IMR-90 (cell line): Measurements from ENCODE around the gene PHF21B. TPM values are rescaled to one million over a fixed set of nuclear protein-coding genes. Genes with fewer than 3 reads are reported as not detected.
A peak's percentile ranks its signal among the peaks of the same experiment; 100 is the strongest.

Source experiments
- ATAC-seq: fragments of 200-7000 bp; cut with Tn5 transposase; 2 replicates; pipeline ENCODE4 v1.9.1; 2020; ENCODE audit warnings: low read depth, mild to moderate bottlenecking, moderate library complexity
- BruUV-seq: library from RNA; stranded (reverse); fragments of 400-500 nt; replicated peaks from 2 replicates; lab custom pipeline; 2021; lab: Mats Ljungman, UMichigan
- CTCF ChIA-PET: fragments of 300-600 bp; formaldehyde crosslinking; extraction: SDS; loops from one replicate; lab custom pipeline; 2021; ENCODE audit warnings: antibody characterized with exemption; lab: Yijun Ruan, JAX
- POLR2A ChIA-PET: fragments of 300-600 bp; sonication (Branson Sonifier 250); formaldehyde crosslinking; loops from one replicate; lab custom pipeline; 2022; ENCODE audit warnings: antibody characterized with exemption; ENCODE audit not compliant: unreplicated experiment; lab: Charles Lee
- DNase-seq: peaks from one replicate; pipeline ENCODE4 v3.0.0; 2013
- H2AFZ ChIP-seq: replicated peaks from 2 replicates; pipeline ENCODE3; 2013; ENCODE audit warnings: low read length, mild to moderate bottlenecking; ENCODE audit not compliant: poor library complexity
- H2AK5ac ChIP-seq: 2 replicates; pipeline ENCODE4 v1.6.1; 2013; ENCODE audit warnings: low read depth, low read length, inconsistent platforms
- H2AK9ac ChIP-seq: replicated peaks from 2 replicates; pipeline ENCODE3; 2013; ENCODE audit warnings: mild to moderate bottlenecking, low read depth, low read length, moderate library complexity; ENCODE audit not compliant: poor library complexity
- H2BK120ac ChIP-seq: 2 replicates; pipeline ENCODE4 v1.6.1; 2013; ENCODE audit warnings: low read depth, low read length, inconsistent platforms
- H2BK15ac ChIP-seq: 3 replicates; pipeline ENCODE4 v1.6.1; 2013; ENCODE audit warnings: low read depth, low read length, inconsistent platforms
- H2BK20ac ChIP-seq: 2 replicates; pipeline ENCODE4 v1.6.1; 2013; ENCODE audit warnings: low read depth, mild to moderate bottlenecking, inconsistent platforms, low read length, moderate library complexity
- H2BK5ac ChIP-seq: 2 replicates; pipeline ENCODE4 v1.6.1; 2013; ENCODE audit warnings: mild to moderate bottlenecking, low read depth, low read length, inconsistent platforms; ENCODE audit not compliant: poor library complexity, severe bottlenecking
- H3K14ac ChIP-seq: replicated peaks from 2 replicates; pipeline ENCODE4 v1.6.1; 2013; ENCODE audit warnings: low read depth, low read length, inconsistent platforms
- H3K18ac ChIP-seq: 2 replicates; pipeline ENCODE4 v1.6.1; 2013; ENCODE audit warnings: low read depth, low read length, control low read depth
- H3K23ac ChIP-seq: 2 replicates; pipeline ENCODE4 v1.6.1; 2013; ENCODE audit warnings: low read depth, low read length, inconsistent platforms
- H3K27ac ChIP-seq: 2 replicates; pipeline ENCODE4 v1.5.1; 2013; ENCODE audit warnings: mild to moderate bottlenecking, control low read depth, low read length; ENCODE audit not compliant: insufficient read depth
- H3K27me3 ChIP-seq: 2 replicates; pipeline ENCODE4 v1.6.1; 2013; ENCODE audit warnings: low read length; ENCODE audit not compliant: control insufficient read depth, insufficient read depth
- H3K36me3 ChIP-seq: 2 replicates; pipeline ENCODE4 v1.6.1; 2013; ENCODE audit warnings: low read length, mixed read lengths; ENCODE audit not compliant: control insufficient read depth, insufficient read depth
- H3K4ac ChIP-seq: 2 replicates; pipeline ENCODE4 v1.6.1; 2013; ENCODE audit warnings: low read depth, low read length, inconsistent platforms
- H3K4me1 ChIP-seq: 2 replicates; pipeline ENCODE4 v1.6.1; 2013; ENCODE audit warnings: low read length, mixed read lengths; ENCODE audit not compliant: control insufficient read depth, insufficient read depth
- H3K4me2 ChIP-seq: 2 replicates; pipeline ENCODE4 v1.6.1; 2013; ENCODE audit warnings: low read depth, mild to moderate bottlenecking, control low read depth, low read length, moderate library complexity
- H3K4me3 ChIP-seq: 2 replicates; pipeline ENCODE4 v1.5.1; 2013; ENCODE audit warnings: low read depth, mild to moderate bottlenecking, control low read depth, low read length, moderate library complexity; ENCODE audit not compliant: insufficient read depth
- H3K56ac ChIP-seq: 2 replicates; pipeline ENCODE4 v1.6.1; 2013; ENCODE audit warnings: low read length, inconsistent platforms; ENCODE audit not compliant: insufficient read depth; ENCODE audit errors: extremely low read depth
- H3K79me1 ChIP-seq, 2 experiments: 2 replicates each; pipeline ENCODE4 v1.6.1; 2013; ENCODE audit warnings: low read length in 2 of 2, inconsistent platforms in 1 of 2, low read depth in 1 of 2
- H3K9ac ChIP-seq: 2 replicates; pipeline ENCODE4 v1.6.1; 2013; ENCODE audit warnings: low read depth, low read length, control low read depth
- H3K9me1 ChIP-seq: 2 replicates; pipeline ENCODE4 v1.6.1; 2013; ENCODE audit warnings: low read length, inconsistent platforms; ENCODE audit not compliant: insufficient read depth
- H3K9me3 ChIP-seq: 2 replicates; pipeline ENCODE4 v1.6.1; 2013; ENCODE audit warnings: low read length; ENCODE audit not compliant: control insufficient read depth, insufficient read depth
- H4K20me1 ChIP-seq: 2 replicates; pipeline ENCODE4 v1.6.1; 2013; ENCODE audit warnings: low read length, inconsistent platforms; ENCODE audit not compliant: insufficient read depth
- H4K5ac ChIP-seq: 2 replicates; pipeline ENCODE4 v1.6.1; 2013; ENCODE audit warnings: mild to moderate bottlenecking, low read depth, low read length, control low read depth
- H4K8ac ChIP-seq, 2 experiments: 2 replicates each; pipeline ENCODE4 v1.6.1; 2013; ENCODE audit warnings: low read depth in 2 of 2, low read length in 2 of 2, control low read depth in 1 of 2, inconsistent platforms in 1 of 2
- H4K91ac ChIP-seq: 2 replicates; pipeline ENCODE4 v1.6.1; 2013; ENCODE audit warnings: low read depth, low read length, inconsistent platforms; ENCODE audit not compliant: insufficient read depth
- BHLHE40 ChIP-seq: fragments of 150-350 bp; IDR thresholded peaks from 2 replicates; pipeline ENCODE4 v1.6.1; 2016; ENCODE audit warnings: mild to moderate bottlenecking, low read depth, low read length
- CEBPB ChIP-seq: IDR thresholded peaks from 2 replicates; pipeline ENCODE4 v1.6.1; 2012; ENCODE audit warnings: low read depth, low read length, improper control_type of control experiment
- ELK1 ChIP-seq: fragments of 150-350 bp; IDR thresholded peaks from 2 replicates; pipeline ENCODE4 v1.6.1; 2016; ENCODE audit warnings: low read depth, mild to moderate bottlenecking, low read length, moderate library complexity, borderline replicate concordance
- MAFK ChIP-seq: IDR thresholded peaks from 2 replicates; pipeline ENCODE4 v1.6.1; 2012; ENCODE audit warnings: low read depth, low read length, improper control_type of control experiment
- RCOR1 ChIP-seq: IDR thresholded peaks from 2 replicates; pipeline ENCODE4 v1.6.1; 2012; ENCODE audit warnings: mild to moderate bottlenecking, low read length, improper control_type of control experiment; ENCODE audit not compliant: insufficient replicate concordance
- RFX5 ChIP-seq: IDR thresholded peaks from 2 replicates; pipeline ENCODE4 v1.8.0; 2012; ENCODE audit warnings: low read depth, mild to moderate bottlenecking, low read length, moderate library complexity
- WGBS, 2 experiments: methylation state at CpG; one replicate each; pipeline versions ENCODE4 v1.1.5 to v1.1.7; 2013; ENCODE audit warnings: missing lambda C conversion rate in 2 of 2; ENCODE audit not compliant: insufficient read length in 1 of 2; ENCODE audit errors: extremely low coverage in 2 of 2; 5-methylcytosine and 5-hydroxymethylcytosine counted together
- dilution Hi-C: fragments of 300-500 bp; cut with HindIII; formaldehyde crosslinking; loops from one replicate; pipeline ENCODE4 v1.14.3; 2018; ENCODE audit warnings: low sequenced_read_pairs; ENCODE audit not compliant: unreplicated experiment
- in situ Hi-C: fragments of 300-500 bp; cut with MboI; formaldehyde crosslinking; loops from 3 replicates; pipeline ENCODE4 v1.14.3; 2019; ENCODE audit warnings: low sequenced_read_pairs, inconsistent platforms, mixed read lengths
- intact Hi-C: fragments of 100-400 bp; cut with micrococcal nuclease; formaldehyde crosslinking; loops from 2 replicates; pipeline ENCODE4 v1.10.0; 2022
- polyA plus RNA-seq, 3 experiments: library from polyadenylated mRNA; depleted of rRNA; stranded (reverse); fragments of >200 nt; gene quantifications; 2 replicates each; pipeline ENCODE4 v1.2.3, GENCODE V29; 2012; ENCODE audit warnings: low replicate concordance in 1 of 3
- total RNA-seq: library from RNA; depleted of rRNA; stranded (reverse); fragments of >200 nt; gene quantifications from 2 replicates; pipeline ENCODE4 v1.2.3, GENCODE V29; 2012

The PHF21B gene
- total and polyA plus RNA-seq, 2 of the 4 experiments (the other 2 are of a cell fraction): 0.02 TPM; not detected in 1

GRCh38 chr22:44931077-44931540 is 78.7 kb downstream of the PHF21B start:
- Histone ChIP-seq H3K18ac (no peak overlapping the region), H3K4me2 (peak overlapping the region; percentile 6; the same call in 1 of the 2 replicates), H2AK5ac (no peak overlapping the region), H4K91ac (no peak overlapping the region), H3K79me1 (no peaks in the 10 kb centered on the region), H3K9ac (no peak overlapping the region), H3K56ac (no peak overlapping the region), H3K4me3 (no peak overlapping the region), H2AK9ac (no peak overlapping the region), H3K36me3 (no peaks in the 10 kb centered on the region), H2AFZ (peak overlapping the region; percentile 14), H4K8ac (no peak overlapping the region), H3K4ac (no peak overlapping the region), H3K23ac (no peak overlapping the region), H3K9me1 (no peaks in the 10 kb centered on the region), H4K20me1 (no peaks in the 10 kb centered on the region), H4K5ac (no peak overlapping the region), H3K27ac (no peak overlapping the region), H3K9me3 (no peaks in the 10 kb centered on the region), H3K4me1 (no peaks in the 10 kb centered on the region), H2BK15ac (no peak overlapping the region), H2BK5ac (no peak overlapping the region), H2BK120ac (no peak overlapping the region), H3K14ac (no peak overlapping the region), H3K27me3 (peaks cover 12% of the 10 kb centered on the region; the same call in 1 of the 2 replicates), H2BK20ac (no peak overlapping the region)
- ATAC-seq (peak; percentile 89), DNase-seq (peak; percentile 29)
- ChIA-PET CTCF (no interaction called here), POLR2A (no interaction called here)
- WGBS, 2 experiments: 47% methylated on average over 6 of the region's 26 CpGs; no CpG with 5 or more reads in 1 of the 2 experiments
- peak; percentile 67 for TF ChIP-seq CEBPB
- no peak for TF ChIP-seq BHLHE40
- no peak for TF ChIP-seq RCOR1
- no peak for TF ChIP-seq ELK1
- TF ChIP-seq MAFK: no peak
- TF ChIP-seq RFX5: no peak
- dilution Hi-C loops: no loop called here
- in situ Hi-C loops: no loop called here
- BruUV-seq: no TSS peak
- intact Hi-C loops: no loop called here
